ENCODE measurements around the gene KIF26A. TPM values are rescaled to one million over a fixed set of nuclear protein-coding genes. Genes with fewer than 3 reads are reported as not detected.

Gene KIF26A
- total and polyA plus RNA-seq, 2 experiments from 2014 or later = 3.5 to 5.0 TPM

DNA sequence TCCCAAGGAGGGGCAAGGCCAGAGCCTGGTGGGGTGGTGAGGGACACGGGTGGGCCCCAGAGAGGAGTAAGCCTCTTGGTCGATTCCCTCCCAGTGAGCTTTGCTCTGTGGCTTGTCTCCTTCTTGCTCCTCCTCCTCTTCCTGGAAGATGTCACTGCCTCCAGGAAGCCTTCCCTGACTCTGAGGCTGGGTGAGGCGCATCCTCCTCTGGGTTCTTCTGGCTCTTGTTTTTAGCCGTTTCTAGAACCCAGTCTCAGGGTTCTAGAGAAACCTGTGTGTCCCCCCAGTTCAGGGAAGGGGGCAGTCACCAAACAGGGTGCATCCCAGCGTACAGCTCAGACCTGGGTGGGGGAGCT lies 12.6 kb downstream of the KIF26A start:
- WGBS (ENCODE audit: low lambda C conversion rate, missing lambda C conversion rate) = 71% methylated on average over 5 of the region's 5 CpGs
- TF ChIP-seq, protein P1, sequence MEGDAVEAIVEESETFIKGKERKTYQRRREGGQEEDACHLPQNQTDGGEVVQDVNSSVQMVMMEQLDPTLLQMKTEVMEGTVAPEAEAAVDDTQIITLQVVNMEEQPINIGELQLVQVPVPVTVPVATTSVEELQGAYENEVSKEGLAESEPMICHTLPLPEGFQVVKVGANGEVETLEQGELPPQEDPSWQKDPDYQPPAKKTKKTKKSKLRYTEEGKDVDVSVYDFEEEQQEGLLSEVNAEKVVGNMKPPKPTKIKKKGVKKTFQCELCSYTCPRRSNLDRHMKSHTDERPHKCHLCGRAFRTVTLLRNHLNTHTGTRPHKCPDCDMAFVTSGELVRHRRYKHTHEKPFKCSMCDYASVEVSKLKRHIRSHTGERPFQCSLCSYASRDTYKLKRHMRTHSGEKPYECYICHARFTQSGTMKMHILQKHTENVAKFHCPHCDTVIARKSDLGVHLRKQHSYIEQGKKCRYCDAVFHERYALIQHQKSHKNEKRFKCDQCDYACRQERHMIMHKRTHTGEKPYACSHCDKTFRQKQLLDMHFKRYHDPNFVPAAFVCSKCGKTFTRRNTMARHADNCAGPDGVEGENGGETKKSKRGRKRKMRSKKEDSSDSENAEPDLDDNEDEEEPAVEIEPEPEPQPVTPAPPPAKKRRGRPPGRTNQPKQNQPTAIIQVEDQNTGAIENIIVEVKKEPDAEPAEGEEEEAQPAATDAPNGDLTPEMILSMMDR (IDR thresholded peaks at IDR 0.05; ENCODE audit: poor library complexity) = no peak
- Histone ChIP-seq H3K9me3 (ENCODE audit: low read depth) (no peaks in the 10 kb centered on the region), H3K4me3 (no peak overlapping the region), H3K4me1 (ENCODE audit: insufficient read depth) (peaks cover 26% of the 10 kb centered on the region), H3K36me3 (replicated peaks; ENCODE audit: insufficient read depth, low read depth) (no peaks in the 10 kb centered on the region), H2AFZ (no peak overlapping the region), H3K9me2 (replicated peaks; ENCODE audit: insufficient read depth) (no peaks in the 10 kb centered on the region), H3K4me2 (no peak overlapping the region), H3K27me3 (no peaks in the 10 kb centered on the region), H3K27ac (no peak overlapping the region), H3K79me2 (no peaks in the 10 kb centered on the region), H4K20me1 (ENCODE audit: insufficient read depth, poor library complexity, severe bottlenecking) (no peaks in the 10 kb centered on the region)
- no peak for DNase-seq (ENCODE audit: low spot score)

DNA sequence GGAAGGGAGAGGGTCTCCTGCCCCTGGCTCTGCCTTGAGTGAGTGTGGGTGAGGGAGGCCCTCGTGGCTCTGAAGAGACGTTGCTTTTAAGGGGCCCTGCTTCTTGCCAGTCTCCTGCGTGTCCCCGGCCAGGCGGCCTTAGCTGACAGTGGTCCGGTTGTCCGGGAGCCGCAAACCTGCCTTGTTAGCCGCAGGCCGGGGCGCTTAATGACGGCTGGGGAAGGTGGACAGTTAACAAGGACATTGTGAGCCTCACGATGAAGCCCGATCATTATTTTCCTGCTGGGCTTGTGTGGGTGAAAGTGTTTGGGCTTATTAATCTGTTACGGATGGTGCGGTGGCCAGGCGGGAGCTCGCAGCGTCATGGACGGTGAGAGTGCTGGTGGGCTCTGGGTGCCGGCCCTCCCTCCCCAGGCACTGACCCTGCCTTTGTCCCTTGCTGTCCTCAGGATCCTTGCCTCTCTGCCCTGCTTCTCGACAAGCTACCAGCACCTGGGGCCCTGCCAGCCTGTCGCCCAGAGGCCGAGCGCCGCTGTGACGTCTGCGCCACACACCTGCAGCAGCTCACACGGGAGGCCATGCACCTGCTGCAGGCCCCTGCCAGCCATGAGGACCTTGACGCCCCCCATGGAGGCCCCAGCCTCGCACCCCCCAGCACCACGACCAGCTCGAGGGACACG lies 13.3 kb downstream of the KIF26A start:
- H3K4me2 ChIP-seq = no peak overlapping the region
- 84% methylated on average over 30 of the region's 34 CpGs for WGBS (ENCODE audit: low lambda C conversion rate, missing lambda C conversion rate)
- no peaks in the 10 kb centered on the region for H3K9me3 ChIP-seq (ENCODE audit: low read depth)
- no peak overlapping the region for H3K4me3 ChIP-seq
- TF ChIP-seq, protein P1 (IDR thresholded peaks at IDR 0.05; ENCODE audit: poor library complexity) = no peak
- TF ChIP-seq EZH2 (IDR thresholded peaks at IDR 0.05; ENCODE audit: borderline replicate concordance) = no peak
- TF ChIP-seq EZH2phosphoT487 (IDR thresholded peaks at IDR 0.05; ENCODE audit: low read depth, severe bottlenecking, unreplicated experiment) = no peak
- H3K79me2 ChIP-seq = no peaks in the 10 kb centered on the region
- DNase-seq (ENCODE audit: low spot score) = no peak
- no peaks in the 10 kb centered on the region for H4K20me1 ChIP-seq (ENCODE audit: insufficient read depth, poor library complexity, severe bottlenecking)
- no peaks in the 10 kb centered on the region for H3K9me2 ChIP-seq (replicated peaks; ENCODE audit: insufficient read depth)
- H2AFZ ChIP-seq = no peak overlapping the region
- no peaks in the 10 kb centered on the region for H3K27me3 ChIP-seq
- H3K36me3 ChIP-seq (replicated peaks; ENCODE audit: insufficient read depth, low read depth) = no peaks in the 10 kb centered on the region
- H3K27ac ChIP-seq = no peak overlapping the region
- H3K4me1 ChIP-seq (ENCODE audit: insufficient read depth) = peaks cover 26% of the 10 kb centered on the region

DNA sequence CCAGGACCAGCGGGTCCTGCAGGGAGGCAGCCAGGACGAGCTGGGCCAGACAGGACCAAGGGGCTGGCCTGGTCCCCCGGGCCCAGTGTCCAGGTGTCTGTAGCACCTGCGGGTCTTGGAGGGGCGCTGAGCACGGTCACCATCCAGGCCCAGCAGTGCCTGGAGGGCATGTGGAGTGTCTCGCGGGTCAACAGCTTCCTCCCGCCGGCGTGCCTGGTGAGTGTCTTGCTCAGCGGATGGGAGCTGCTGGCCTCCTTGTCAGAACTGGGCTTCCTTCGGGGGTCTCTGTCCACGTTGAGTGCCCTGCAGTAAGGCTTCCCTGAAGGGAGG lies 13.8 kb downstream of the KIF26A start:
- Histone ChIP-seq H3K9me3 (ENCODE audit: low read depth) (no peaks in the 10 kb centered on the region), H2AFZ (no peak overlapping the region), H3K79me2 (no peaks in the 10 kb centered on the region), H4K20me1 (ENCODE audit: insufficient read depth, poor library complexity, severe bottlenecking) (no peaks in the 10 kb centered on the region), H3K4me1 (ENCODE audit: insufficient read depth) (peaks cover 26% of the 10 kb centered on the region), H3K36me3 (replicated peaks; ENCODE audit: insufficient read depth, low read depth) (no peaks in the 10 kb centered on the region), H3K27me3 (no peaks in the 10 kb centered on the region), H3K4me2 (no peak overlapping the region), H3K4me3 (no peak overlapping the region), H3K9me2 (replicated peaks; ENCODE audit: insufficient read depth) (no peaks in the 10 kb centered on the region), H3K27ac (no peak overlapping the region)
- TF ChIP-seq EZH2 (IDR thresholded peaks at IDR 0.05; ENCODE audit: borderline replicate concordance) (no peak), EZH2phosphoT487 (IDR thresholded peaks at IDR 0.05; ENCODE audit: low read depth, severe bottlenecking, unreplicated experiment) (no peak)
- TF ChIP-seq, protein P1 (IDR thresholded peaks at IDR 0.05; ENCODE audit: poor library complexity) = no peak
- DNase-seq (ENCODE audit: low spot score) = no peak
- WGBS (ENCODE audit: low lambda C conversion rate, missing lambda C conversion rate) = 87% methylated on average over 11 of the region's 14 CpGs

All from hepatocyte (in vitro differentiated cells).